Stimulated activated CD4-positive, alpha-beta T cell treated with anti-CD3 and anti-CD28 coated beads, Interleukin-2, amount 100 ng/mL, for 24 hours (primary cell): ENCODE measurements around the gene CCDC54.
"Not testable (repeated sequence)": the region's sequence is repeated elsewhere in the genome, so short reads cannot be mapped to it uniquely, and the experiment has no call there.

Experiments
- DNase-seq, 2 donors: peaks; one replicate each; pipeline ENCODE4 v3.0.0-alpha.2; 2020

The CCDC54 gene

DNA sequence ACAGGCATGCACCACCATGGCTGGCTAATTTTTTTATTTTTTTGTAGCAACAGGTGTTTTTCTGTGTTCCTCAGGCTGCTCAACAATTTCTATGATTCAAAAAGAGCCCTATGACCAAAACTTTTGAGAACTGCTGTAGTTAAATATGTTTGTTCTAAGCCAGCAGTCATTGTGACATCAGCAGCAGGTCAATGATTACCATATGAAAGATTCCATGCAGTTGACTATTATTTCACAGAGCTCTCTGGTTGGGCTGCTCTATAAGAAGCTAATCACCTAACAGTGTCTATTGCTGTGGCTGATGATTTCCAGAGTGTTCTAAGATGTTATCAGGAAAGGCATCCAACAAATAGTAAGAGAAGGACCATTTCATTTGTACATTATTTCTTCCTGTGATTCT lies at the start of gene CCDC54:
Gene CCDC54, plus strand, starts transcription at position 289 of the 400 bp plus-strand sequence. CDS start 149 bp downstream, outside the sequence.
- no peak for DNase-seq

DNA sequence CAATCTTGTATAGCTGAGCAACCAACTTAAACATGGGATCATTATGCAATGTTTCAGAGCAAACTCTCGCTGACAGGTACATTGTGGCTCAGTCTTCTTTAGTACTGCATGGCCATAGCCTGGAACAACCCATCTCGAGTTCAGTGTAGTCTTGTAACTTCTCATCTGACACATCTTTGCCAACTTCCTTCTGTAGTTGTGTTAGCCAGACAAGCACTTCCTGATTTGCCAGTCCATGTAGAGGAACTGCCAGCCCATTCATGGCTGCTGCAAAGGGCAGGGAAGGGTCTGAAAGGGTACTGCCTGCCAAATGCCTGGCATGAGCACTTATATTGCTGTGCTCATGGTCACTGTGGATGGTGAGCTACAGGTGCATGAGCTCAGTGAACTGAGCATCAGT lies 49.2 kb upstream of the CCDC54 start:
- DNase-seq: no peak

DNA sequence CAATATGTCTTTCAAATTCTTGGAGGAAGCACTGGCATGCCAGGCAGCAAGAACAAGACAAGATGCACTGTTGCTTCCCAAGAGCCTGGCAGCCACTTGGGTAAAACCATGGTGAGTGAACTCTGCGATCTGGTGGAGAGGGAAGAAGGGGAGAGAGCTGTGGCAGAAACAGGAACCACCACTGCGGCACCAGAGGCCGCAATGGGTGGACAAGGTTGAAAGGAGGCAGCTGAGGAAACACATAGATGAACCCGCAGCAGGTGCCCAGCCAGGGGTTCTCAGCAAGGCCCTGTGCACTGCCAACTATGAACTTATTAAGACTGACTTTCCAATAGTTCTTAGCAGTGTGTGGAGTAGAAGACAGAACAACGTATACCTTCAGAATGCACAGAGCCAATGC lies 48.2 kb upstream of the CCDC54 start:
- no peak for DNase-seq

DNA sequence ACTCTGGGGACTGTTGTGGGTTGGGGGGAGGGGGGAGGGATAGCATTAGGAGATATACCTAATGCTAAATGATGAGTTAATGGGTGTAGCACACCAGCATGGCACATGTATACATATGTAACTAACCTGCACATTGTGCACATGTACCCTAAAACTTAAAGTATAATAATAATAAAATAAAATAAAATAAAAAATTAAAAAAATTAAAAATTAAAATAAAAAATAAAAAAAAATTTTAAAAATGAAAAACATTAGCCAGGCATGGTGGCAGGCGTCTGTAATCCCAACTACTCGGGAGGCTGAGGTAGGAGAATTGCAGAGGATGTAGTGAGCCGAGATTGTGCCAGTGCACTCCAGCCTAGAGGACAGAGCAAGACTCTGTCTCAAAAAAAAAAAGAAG lies 37.5 kb upstream of the CCDC54 start:
- DNase-seq: not testable (repeated sequence)

DNA sequence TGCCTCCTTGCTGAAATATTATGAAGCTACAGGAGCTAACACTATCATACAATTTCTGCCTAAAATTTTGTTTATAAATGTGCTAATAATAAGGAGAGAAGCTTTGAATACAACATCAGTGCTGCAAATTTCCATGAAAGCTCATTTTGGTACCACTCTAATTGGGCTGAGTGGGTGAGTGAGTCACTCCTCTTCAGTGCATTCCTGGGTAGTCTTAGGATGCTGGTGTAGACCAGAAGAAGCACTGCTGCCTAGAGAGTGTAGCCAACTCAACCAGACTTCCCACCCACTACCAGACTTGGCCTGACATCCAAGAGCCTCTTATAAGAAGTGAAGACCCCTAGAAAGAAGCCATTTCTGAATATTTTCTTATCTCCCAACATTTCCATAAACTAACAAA lies 32.5 kb upstream of the CCDC54 start:
- no peak for DNase-seq

DNA sequence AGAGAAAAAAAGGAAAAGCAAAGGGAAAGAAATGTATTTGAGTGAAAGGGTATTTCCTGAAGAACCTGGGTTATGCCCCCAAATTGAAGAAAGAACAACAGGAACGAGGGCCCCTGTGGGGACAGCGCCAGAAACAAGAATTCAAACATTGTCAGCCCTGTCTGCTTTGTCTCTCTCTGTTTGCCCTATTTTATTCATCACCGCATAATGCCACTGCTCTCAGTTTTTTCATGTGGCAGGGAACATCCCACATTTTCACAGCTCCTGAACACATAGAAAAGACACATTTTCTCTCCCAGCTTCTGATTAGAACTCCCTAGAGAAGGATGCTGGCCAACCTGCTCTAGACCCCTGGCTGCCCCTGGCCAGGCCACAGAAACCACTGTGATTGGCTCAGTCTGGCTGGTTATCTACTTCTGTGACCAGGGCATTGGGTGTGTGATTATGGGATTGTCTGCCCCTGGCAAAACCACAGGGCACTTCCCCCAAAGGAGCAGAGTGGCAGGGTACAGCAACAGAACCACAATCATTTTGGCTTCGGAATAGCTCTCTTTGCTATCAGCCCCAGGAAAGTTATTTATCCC lies 31.3 kb upstream of the CCDC54 start:
- DNase-seq: no peak

DNA sequence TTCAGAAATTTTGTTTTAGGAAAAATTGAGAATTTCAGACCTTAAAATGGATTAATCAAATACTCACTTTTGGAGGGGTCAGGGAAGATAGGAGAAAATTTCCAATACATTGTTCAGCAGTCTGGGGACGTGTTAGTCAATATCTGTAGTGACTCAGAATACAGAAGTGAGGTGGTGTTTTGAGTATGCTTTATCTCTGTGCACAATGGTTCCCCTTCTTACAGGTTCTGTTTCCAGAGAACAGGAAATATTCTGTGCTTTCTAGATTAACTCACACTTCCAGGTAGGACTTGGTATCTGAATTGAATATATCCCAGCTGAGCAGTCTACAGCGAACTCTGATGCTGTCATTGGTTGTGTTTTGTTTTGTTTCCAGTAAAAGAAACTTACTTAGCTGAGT lies 30.7 kb upstream of the CCDC54 start:
- no peak for DNase-seq

DNA sequence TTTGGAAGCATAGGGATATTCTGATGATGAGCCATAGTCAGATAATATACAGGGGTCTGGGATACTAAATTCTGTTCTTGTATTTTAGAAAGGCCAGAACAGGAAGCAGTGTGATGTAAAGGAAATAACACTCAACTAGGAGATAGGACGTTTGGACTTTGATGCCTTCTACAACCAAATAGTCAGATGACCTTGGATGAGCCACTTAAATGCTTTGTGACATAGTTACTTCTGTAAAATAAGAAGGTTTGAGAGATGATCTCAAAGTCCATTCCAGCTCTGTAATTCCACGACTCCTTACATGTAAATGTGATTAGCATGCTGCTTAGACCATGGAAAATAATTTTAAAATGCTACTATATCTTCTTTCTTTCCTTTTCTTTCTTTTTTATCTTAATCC lies 29.5 kb upstream of the CCDC54 start:
- DNase-seq: no peak

DNA sequence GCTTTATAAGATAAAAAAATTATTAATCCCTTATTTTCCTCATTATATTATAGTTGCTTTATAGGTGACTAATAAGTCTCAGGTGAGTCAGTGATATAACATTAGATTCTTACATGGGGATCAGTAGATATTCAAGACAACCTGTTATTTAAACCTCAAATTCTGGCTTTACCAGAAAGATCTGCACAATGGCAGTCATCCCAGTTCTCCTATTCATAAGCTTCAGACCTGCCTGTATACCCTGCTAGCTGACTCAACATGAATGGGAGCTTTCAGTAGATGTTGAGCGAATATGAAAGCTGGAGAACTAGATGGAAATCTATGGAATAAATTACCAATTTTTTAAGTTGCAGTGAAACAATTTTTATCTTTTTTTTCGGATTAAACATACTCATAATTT lies 20.5 kb upstream of the CCDC54 start:
- no peak for DNase-seq

DNA sequence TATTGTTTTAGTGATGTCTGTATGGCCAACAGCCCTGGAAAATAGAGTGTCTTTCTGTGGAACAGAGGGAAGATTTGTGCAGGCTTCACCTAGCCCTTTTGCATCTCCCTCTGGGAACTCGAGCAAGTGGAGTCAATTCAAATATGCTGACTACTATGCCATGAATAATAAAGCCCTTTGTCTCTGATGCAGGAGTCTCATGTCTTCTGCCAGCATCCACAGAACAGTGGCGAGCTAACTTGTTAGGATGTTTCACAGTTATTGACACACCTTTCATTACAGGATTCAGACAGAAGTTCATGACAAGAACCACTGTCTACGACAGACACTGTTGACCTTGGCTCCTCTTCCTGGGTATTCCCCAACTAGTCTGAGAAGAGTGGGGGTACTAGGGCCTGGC lies 15.6 kb upstream of the CCDC54 start:
- DNase-seq: no peak

DNA sequence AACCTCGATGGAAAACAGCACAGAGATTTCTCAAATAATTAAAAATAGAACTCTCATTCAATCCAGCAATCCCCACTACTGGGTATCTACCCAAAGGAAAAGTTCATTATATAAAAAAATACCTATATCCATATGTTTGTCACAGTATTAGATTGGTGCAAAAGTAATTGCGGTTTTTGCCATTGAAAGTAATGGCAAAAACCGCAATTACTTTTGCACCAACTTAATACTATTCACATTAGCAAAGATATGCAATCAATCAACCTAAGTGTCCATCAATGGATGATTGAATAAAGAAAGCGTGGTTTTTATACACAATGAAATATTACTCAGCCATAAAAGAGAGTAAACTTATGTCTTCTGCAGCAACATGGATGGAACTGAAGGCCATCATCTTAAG lies 12.2 kb upstream of the CCDC54 start:
- DNase-seq: no peak

DNA sequence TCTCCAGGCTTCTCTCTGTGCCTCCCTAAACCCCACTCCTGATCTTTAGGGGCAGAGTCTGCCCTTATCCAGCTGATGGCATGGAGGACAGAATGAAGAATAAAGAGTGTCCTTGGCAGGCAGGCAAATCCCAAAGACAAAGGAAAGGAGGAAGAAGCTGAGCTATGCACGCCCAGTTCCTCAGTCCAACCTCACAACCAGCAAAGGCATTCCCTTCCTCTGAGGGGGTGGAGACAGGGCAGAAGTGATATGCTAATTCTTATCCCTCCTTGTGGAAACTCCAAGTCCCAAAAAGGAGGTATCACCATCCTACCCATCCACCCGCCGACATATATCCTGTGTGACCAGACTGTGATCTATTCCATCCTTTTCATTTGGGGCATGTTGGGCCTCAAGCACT lies 10.5 kb upstream of the CCDC54 start:
- DNase-seq: no peak

DNA sequence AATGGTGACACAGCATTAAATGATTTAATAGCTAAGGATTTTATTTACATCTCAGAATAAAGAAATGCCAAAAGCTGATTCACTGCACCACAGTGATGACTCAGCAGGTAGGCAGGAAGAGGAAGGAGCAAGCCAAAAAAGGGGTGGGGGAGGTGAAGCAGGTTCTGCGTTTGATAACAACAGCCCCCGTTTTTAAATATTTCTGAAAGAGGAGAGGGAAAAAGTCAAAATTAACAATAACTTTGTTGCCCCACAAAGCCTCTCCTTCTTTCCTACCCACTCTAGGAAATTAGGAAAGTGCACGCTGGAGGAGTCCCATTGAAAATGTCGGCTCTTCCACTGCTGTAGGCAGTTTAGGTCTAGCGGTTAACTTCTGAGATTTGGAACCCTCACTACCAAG lies 9.9 kb upstream of the CCDC54 start:
- peak in 1 of 2 donors; percentile 1 for DNase-seq

DNA sequence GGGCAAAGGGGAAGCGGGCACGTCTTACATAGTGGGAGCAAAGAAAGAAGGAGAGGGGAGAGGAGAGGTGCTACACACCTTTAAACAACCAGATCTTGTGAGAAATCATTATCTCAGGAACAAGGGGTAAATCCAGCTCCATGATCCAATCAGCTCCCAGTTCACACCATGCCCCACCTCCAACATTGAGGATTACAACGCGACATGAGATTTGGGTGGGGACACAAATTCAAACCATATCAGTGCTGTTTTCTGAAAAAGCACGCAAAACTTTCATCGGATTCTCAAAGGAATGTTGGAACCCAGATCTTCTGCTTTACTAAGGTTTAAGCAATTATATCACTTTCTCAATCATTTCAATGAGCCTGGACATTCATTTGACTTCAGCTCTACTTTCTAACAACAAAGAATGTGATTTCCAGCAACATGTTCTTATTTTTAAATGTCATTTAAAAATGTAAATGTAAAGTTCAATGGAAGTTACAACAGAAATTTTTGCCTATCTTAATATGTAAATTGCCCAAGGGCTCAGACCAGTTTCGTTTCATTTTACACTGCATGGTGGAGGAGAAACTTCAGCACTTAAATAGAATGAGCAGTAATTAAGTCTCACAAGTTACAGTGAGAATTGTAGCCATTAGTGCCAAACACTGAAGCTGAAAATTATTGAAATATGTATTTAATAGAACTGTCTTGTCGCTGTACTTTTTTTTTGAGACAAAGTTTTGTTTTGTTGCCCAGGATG lies 8.4 kb upstream of the CCDC54 start:
- no peak for DNase-seq

DNA sequence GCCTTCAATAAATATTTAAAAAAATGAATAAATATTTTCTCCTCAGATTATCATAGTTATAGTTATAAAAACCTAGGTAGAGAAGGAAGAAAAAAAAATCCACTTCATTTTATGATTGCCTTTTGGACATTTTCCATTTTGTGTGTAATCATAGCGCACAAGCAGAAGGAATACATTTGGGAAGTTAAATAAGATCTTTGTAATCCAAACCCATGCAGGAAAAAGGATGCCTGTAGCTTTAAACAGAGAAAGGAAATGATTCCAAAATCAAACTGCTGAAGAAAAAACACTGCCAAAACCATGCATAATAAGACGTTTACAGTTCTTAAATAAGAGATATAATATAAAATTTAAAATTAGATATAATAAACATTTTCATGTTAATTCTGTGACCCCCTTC lies 7.4 kb upstream of the CCDC54 start:
- no peak for DNase-seq

DNA sequence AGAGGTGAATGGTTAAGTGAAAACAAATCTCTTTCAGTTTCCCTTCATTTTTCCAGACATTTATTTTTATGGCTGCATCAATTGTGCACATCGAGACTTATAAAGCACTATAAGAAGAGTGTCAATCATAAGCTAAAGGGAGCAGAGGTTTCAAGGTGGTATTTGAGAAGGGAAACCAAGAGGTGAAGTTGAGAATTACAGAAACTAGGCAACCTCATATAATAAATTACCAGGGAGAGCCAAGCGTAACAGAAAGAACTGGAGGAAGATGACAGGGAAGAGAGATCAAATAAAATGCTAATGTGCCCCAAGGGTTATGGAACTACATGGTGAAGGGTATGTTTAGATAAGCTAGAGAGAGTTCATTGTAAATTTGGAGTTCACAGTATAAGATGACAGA lies 6.3 kb upstream of the CCDC54 start:
- DNase-seq: no peak

DNA sequence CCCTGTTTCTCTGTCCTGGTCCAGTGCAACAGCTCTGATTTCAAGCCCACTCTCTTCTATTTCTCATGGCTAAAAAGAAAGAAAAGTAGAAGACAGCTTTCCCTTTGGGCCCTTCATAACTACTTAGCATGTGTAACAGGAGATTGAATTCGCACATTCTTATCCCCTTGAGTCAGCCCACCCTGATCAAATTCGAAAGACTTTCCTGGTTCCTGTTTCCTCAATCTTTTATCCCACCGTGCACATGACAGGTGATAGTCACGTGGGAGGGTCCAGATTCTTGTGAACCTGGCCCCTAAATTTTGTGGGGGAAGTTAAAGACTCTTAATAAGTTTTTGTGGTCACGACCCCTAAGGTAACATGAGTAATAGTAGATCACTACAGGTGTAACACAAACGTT lies 4.7 kb upstream of the CCDC54 start:
- DNase-seq: no peak

DNA sequence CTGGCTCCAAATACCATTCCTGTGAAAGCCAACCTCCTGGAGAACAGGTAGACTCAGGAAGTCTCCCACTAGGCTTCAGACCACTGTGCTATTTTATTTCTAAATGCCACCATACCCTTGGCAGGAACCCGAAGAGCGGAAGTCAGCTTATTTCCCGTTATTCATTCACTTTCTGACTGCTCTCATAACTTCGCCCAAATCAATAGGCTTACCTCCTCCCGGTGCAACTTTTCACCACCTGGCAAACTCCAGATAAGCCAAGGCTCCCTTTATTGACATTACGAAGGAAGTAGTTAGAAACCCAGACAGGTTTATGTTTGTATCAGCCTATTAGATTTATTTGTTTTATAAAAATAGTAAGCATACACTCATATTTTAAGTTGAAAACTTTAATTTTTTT lies 3.3 kb upstream of the CCDC54 start:
- DNase-seq: no peak

DNA sequence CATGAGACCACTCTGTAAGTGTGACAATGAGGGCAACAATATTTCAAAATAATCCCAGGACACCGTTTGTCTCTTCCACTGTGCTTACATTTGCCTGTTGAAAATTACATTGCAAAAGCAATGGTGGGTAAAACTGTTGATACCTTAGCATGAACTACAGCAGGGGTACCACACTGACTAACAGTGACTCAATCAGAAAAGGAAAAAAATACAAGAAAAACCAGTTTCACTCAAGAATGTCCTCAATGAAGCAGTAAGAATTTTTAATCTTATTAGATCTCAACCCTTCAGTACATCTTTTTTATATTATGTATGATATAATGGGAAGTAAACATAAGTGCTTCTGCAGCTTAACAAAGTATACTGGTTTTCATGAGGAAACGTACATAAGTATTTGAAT lies 1.6 kb upstream of the CCDC54 start:
- DNase-seq: no peak

DNA sequence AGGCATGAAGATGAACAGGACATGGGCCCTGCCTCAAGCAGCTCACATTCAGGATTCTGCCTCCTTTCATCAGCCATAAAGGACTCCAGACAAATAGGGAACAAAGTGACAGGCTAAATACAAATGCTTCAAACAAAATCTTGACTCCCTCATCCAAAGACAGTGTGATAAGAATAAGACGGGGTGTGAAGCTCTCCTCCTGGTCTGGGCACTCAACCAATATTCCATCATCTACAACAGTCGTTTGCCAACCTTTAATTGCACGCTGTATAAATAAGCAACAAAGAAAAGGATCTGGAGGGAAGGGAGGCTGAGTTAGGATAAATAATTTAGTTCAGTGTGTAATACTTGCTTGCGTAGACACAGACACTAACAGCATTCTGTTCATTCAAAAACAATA lies 5.4 kb downstream of the CCDC54 start:
- no peak for DNase-seq

DNA sequence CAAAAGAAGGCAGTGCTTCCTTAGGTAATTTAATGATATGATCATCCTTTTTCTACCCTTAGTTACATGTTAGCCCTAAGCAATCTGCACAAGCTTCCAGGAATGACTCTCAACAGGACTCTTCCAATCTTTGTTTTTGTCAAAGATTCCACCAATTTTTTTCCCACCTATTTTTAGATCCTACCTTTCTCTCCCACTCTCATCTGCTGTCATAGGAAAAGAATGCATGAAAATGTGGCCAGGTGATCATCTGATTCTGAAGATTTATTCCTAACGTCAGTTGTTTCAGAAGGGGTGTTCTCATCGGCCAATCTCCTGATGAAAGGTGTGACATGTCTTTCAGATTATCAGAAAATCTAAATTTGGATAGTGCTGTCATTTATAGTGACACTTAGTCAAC lies 7.2 kb downstream of the CCDC54 start:
- DNase-seq: no peak

DNA sequence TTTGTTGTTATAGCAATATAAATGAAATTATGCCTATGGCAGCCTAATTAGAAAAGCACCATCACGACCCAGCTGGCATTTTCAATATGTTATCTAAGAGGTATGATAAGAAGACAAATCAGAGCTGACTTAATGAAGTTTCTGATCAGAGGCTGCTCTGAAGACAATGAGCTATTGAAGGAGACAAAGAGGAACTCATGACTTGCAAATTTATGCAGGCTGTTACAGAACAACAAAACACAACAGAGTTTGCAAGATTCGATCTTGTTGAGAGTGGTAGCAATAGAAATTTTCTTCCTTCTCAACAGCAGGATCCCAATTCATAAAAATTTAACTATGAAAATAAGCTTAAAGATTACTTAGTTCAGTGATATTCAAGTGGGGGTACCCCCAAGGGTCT lies 7.7 kb downstream of the CCDC54 start:
- DNase-seq: no peak

DNA sequence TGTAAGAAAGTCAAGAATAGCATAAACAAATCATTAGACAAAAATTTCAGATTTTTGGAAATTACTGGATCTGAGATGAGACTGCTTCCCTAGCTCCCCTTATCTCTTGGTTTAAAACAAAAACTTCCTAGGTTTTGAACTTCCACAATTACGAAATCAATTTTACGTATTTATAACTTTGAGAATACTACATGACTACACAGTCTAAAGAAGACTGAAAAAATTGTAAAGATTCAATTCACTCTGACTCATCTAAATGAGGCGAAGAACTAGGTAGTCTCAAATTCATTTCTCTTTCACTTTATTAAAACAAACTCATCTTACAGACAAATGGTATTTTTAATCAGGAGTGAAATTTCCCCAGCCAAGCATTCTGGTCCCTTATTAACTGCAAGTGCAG lies 10.3 kb downstream of the CCDC54 start:
- no peak for DNase-seq

DNA sequence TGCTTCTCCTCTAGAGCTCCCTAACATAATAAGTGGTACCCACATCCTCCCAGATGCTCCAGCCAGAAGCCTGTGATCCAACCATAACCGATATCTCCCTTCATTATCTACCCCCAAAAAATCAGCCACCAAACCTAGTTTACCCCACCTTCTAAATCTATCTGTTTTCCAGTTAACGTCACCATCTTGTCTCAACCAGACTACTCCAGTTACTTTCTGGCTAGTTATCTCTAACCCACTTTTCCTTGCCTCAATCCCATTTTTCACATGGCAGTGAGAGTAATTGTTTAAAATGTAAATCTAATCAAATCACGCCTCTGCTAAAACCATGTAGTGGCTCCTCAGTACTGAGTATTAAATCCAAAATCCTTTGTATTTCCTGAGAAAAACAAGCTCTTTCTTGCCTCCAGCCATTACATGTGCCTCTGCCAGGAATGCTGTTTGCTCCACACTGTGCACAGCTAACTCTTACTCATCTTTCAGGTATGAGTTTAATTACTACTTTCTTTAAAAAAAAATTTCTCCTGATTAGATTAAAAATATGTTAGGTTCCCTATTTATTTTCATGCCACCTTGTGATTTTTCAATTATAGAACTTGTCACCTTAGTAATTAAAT lies 15.4 kb downstream of the CCDC54 start:
- DNase-seq: no peak

DNA sequence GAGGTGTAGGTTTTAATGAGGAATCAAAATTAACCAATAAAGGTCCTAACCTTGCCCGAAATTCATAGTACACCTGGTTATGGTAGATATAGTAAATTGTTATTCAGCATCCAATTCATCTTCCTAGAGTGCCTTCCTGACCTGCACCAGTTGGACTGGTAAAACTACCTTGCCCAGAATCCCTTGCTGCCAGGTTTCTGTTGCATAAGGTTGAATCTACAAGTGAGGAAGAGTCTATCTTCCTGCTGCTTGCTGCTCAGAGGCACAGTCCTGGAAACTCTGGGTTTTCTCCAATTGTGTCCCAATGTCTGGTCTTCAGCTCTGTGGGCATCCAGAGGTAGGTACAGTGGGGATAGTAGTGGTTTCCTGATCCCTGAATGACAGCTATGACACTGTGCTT lies 17.3 kb downstream of the CCDC54 start:
- DNase-seq: no peak
